Panc1 (cell line): ENCODE data around the gene MAPKAPK5. TPM values are rescaled to one million over a fixed set of nuclear protein-coding genes. Genes with fewer than 3 reads are reported as not detected.
"Not testable (repeated sequence)": the region's sequence is repeated elsewhere in the genome, so short reads cannot be mapped to it uniquely, and the experiment has no call there.

Experiments used
- ATAC-seq: fragments of 200-7000 bp; cut with Tn5 transposase; 2 replicates; pipeline ENCODE4 v1.9.1; 2020; ENCODE audit warnings: mild to moderate bottlenecking, moderate library complexity
- BruUV-seq: library from RNA; stranded (reverse); fragments of 400-500 nt; replicated peaks from 2 replicates; lab custom pipeline; 2021; lab: Mats Ljungman, UMichigan
- CTCF ChIA-PET: fragments of 300-600 bp; sonication (Branson Sonifier 250); formaldehyde crosslinking; loops from one replicate; lab custom pipeline; 2022; ENCODE audit warnings: antibody characterized with exemption; lab: Charles Lee
- POLR2A ChIA-PET: fragments of 300-600 bp; sonication (Branson Sonifier 250); formaldehyde crosslinking; loops from one replicate; lab custom pipeline; 2022; ENCODE audit warnings: antibody characterized with exemption; lab: Charles Lee
- DNase-seq: peaks from one replicate; pipeline ENCODE4 v3.0.0-alpha.2; 2010; ENCODE audit warnings: low read depth, low spot score
- H3K27ac ChIP-seq: 2 replicates; pipeline ENCODE4 v1.5.1; 2011; ENCODE audit warnings: mild to moderate bottlenecking, low read length, inconsistent platforms
- H3K27me3 ChIP-seq: fragments of 200-500 bp; sonication (Bioruptor generic); 2 replicates; pipeline ENCODE4 v1.6.0; 2014; ENCODE audit warnings: low read length, inconsistent platforms; ENCODE audit not compliant: control insufficient read depth, insufficient read depth
- H3K36me3 ChIP-seq: fragments of 200-500 bp; sonication (Bioruptor generic); 2 replicates; pipeline ENCODE4 v1.5.1; 2014; ENCODE audit warnings: inconsistent platforms, mild to moderate bottlenecking, low read length, moderate library complexity; ENCODE audit not compliant: control insufficient read depth, insufficient read depth
- H3K4me1 ChIP-seq: 2 replicates; pipeline ENCODE4 v1.5.1; 2011; ENCODE audit warnings: inconsistent platforms, mild to moderate bottlenecking, low read length, moderate library complexity; ENCODE audit not compliant: control insufficient read depth, insufficient read depth
- H3K4me3 ChIP-seq, 2 experiments: 2 replicates each; pipeline ENCODE4 v1.5.1; 2011 to 2012; ENCODE audit warnings: low read depth in 2 of 2, low read length in 2 of 2, mild to moderate bottlenecking in 2 of 2, inconsistent platforms in 1 of 2, moderate library complexity in 1 of 2
- H3K9me3 ChIP-seq: fragments of 200-500 bp; sonication (Bioruptor generic); 2 replicates; pipeline ENCODE4 v1.5.1; 2014; ENCODE audit warnings: low read depth, mild to moderate bottlenecking, inconsistent platforms, low read length, moderate library complexity; ENCODE audit not compliant: control insufficient read depth, insufficient read depth
- POLR2AphosphoS5 ChIP-seq: IDR thresholded peaks from 2 replicates; pipeline ENCODE4 v1.6.1; 2012; ENCODE audit warnings: mild to moderate bottlenecking, low read depth, low read length, moderate library complexity
- SIN3A ChIP-seq: IDR thresholded peaks from 2 replicates; pipeline ENCODE4 v1.6.1; 2012; ENCODE audit warnings: low read depth, mild to moderate bottlenecking, low read length, moderate library complexity, borderline replicate concordance; ENCODE audit not compliant: insufficient read depth
- TCF7L2 ChIP-seq: IDR thresholded peaks from 2 replicates; pipeline ENCODE4 v1.6.1; 2011; ENCODE audit warnings: mild to moderate bottlenecking, low read depth, low read length, inconsistent platforms
- in situ Hi-C: cut with HindIII; loops from 2 replicates; pipeline ENCODE4 v1.10.0; 2016; ENCODE audit warnings: low sequenced_read_pairs, low pct_unique_long_range_greater_than_20kb
- intact Hi-C: fragments of 100-400 bp; cut with micrococcal nuclease; formaldehyde crosslinking; loops from one replicate; pipeline ENCODE4 v1.10.0; 2022; ENCODE audit not compliant: unreplicated experiment
- total RNA-seq: library from RNA; stranded (reverse); gene quantifications from one replicate; pipeline ENCODE4 v1.2.1, GENCODE V29; 2021; ENCODE audit not compliant: unreplicated experiment
- TF ChIP-seq, protein P1 (sequence below): fragments of 450-650 bp; IDR thresholded peaks from 2 replicates; pipeline ENCODE4 v1.5.1; 2017; ENCODE audit warnings: mild to moderate bottlenecking
- TF ChIP-seq, protein P2 (sequence below), 2 experiments: IDR thresholded peaks; 2 replicates each; pipeline ENCODE4 v1.6.1; 2011 to 2012; ENCODE audit warnings: low read depth in 2 of 2, control low read depth in 1 of 2, low read length in 1 of 2, mild to moderate bottlenecking in 1 of 2, moderate library complexity in 1 of 2; ENCODE audit not compliant: insufficient read depth in 1 of 2

The MAPKAPK5 gene
- total RNA-seq, 1 experiment from 2014 or later: 49.7 TPM

DNA sequence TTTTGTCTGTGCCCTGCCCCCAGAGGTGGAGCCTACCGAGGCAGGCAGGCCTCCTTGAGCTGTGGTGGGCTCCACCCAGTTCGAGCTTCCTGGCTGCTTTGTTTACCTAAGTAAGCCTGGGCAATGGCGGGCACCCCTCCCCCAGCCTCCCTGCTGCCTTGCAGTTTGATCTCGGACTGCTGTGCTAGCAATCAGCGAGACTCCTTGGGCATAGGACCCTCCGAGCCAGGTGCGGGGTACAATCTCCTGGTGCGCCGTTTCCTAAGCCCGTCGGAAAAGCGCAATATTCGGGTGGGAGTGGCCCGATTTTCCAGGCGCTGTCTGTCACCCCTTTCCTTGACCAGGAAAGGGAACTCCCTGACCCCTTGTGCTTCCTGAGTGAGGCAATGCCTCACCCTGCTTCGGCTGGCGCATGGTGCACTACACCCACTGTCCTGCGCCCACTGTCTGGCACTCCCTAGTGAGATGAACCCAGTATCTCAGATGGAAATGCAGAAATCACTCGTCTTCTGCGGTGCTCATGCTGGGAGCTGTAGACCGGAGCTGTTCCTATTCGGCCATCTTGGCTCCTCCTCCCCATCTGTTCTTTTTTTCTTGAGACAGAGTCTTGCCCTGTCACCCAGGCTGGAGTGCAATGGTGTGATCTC is 7.2 kb upstream of the MAPKAPK5 start:
- CTCF ChIA-PET: interaction anchor here (1.0 kb wide), 1 partner anchor 22 kb away, joined by 4 read pairs; no protein-coding TSS in a partner anchor
- POLR2A ChIA-PET, H3K27me3 ChIP-seq, H3K27ac ChIP-seq, intact Hi-C loops, in situ Hi-C loops, H3K9me3 ChIP-seq, H3K4me1 ChIP-seq, ATAC-seq, BruUV-seq, H3K36me3 ChIP-seq, DNase-seq: not testable (repeated sequence)
- H3K4me3 ChIP-seq: peak overlapping the region in 1 of 2 experiments; percentile 34; a peak in 2 of 4 replicates

DNA sequence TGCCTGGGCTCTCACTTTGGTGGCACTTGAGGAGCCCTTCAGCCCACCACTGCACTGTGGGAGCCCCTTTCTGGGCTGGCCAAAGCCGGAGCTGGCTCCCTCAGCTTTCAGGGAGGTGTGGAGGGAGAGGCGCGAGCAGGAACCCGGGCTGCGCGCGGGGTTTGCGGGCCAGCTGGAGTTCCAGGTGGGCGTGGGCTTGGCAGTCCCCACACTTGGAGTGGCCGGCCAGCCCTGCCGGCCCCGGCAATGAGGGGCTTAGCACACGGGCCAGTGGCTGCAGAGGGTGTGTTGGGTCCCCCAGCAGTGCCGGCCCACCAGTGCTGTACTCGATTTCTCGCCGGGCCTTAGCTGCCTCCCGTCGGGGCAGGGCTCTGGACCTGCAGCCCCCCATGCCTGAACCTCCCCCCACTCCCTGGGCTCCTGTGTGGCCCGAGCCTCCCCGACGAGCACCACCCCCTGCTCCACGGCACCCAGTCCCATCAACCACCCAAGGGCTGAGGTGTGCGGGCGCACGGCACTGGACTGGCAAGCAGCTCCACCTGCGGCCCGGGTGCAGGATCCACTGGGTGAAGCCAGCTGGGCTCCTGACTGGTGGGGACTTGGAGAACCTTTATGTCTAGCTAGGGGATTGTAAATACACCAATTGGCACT is 6.4 kb upstream of the MAPKAPK5 start:
- H3K9me3 ChIP-seq, ATAC-seq, H3K27ac ChIP-seq, H3K4me3 ChIP-seq, DNase-seq, H3K36me3 ChIP-seq, BruUV-seq, H3K27me3 ChIP-seq, H3K4me1 ChIP-seq, intact Hi-C loops, in situ Hi-C loops, POLR2A ChIA-PET: not testable (repeated sequence)
- CTCF ChIA-PET: interaction anchor here (1.0 kb wide), 1 partner anchor 23 kb away, joined by 4 read pairs; no protein-coding TSS in a partner anchor

DNA sequence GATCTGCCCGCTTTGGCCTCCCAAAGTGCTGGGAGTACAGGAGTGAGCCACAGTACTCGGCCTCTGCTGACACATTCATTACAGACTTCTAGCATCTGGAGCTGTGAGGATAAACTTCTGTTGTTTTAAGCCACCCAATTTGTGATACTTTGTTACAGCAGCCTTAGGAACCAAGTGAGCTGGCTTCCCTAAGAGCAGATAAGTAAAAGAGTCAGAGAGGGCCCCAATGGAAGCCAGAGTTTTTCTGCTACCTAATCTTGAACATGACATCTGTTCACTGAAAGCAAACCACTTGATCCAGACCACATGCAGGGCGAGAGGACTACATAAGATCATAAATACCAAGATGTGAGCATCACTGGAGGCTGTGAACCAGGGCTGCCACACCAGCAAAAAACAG is 3.7 kb upstream of the MAPKAPK5 start:
- ATAC-seq: no peak

More for the DNA sequence above, 3.7 kb upstream of the MAPKAPK5 start:
- peaks cover 7% of the 10 kb centered on the region; the same call in 1 of the 2 replicates for H3K4me1 ChIP-seq
- intact Hi-C loops: no loop called here
- BruUV-seq: no TSS peak
- ChIA-PET CTCF (no interaction called here), POLR2A (no interaction called here)
- no peaks in the 10 kb centered on the region for H3K9me3 ChIP-seq
- H3K36me3 ChIP-seq: peaks cover 3% of the 10 kb centered on the region; the same call in 1 of the 2 replicates
- in situ Hi-C loops: no loop called here
- no peak for DNase-seq
- TF ChIP-seq POLR2AphosphoS5 (no peak), TCF7L2 (no peak), SIN3A (no peak)
- TF ChIP-seq, protein P1, sequence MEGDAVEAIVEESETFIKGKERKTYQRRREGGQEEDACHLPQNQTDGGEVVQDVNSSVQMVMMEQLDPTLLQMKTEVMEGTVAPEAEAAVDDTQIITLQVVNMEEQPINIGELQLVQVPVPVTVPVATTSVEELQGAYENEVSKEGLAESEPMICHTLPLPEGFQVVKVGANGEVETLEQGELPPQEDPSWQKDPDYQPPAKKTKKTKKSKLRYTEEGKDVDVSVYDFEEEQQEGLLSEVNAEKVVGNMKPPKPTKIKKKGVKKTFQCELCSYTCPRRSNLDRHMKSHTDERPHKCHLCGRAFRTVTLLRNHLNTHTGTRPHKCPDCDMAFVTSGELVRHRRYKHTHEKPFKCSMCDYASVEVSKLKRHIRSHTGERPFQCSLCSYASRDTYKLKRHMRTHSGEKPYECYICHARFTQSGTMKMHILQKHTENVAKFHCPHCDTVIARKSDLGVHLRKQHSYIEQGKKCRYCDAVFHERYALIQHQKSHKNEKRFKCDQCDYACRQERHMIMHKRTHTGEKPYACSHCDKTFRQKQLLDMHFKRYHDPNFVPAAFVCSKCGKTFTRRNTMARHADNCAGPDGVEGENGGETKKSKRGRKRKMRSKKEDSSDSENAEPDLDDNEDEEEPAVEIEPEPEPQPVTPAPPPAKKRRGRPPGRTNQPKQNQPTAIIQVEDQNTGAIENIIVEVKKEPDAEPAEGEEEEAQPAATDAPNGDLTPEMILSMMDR: no peak
- TF ChIP-seq, protein P2, sequence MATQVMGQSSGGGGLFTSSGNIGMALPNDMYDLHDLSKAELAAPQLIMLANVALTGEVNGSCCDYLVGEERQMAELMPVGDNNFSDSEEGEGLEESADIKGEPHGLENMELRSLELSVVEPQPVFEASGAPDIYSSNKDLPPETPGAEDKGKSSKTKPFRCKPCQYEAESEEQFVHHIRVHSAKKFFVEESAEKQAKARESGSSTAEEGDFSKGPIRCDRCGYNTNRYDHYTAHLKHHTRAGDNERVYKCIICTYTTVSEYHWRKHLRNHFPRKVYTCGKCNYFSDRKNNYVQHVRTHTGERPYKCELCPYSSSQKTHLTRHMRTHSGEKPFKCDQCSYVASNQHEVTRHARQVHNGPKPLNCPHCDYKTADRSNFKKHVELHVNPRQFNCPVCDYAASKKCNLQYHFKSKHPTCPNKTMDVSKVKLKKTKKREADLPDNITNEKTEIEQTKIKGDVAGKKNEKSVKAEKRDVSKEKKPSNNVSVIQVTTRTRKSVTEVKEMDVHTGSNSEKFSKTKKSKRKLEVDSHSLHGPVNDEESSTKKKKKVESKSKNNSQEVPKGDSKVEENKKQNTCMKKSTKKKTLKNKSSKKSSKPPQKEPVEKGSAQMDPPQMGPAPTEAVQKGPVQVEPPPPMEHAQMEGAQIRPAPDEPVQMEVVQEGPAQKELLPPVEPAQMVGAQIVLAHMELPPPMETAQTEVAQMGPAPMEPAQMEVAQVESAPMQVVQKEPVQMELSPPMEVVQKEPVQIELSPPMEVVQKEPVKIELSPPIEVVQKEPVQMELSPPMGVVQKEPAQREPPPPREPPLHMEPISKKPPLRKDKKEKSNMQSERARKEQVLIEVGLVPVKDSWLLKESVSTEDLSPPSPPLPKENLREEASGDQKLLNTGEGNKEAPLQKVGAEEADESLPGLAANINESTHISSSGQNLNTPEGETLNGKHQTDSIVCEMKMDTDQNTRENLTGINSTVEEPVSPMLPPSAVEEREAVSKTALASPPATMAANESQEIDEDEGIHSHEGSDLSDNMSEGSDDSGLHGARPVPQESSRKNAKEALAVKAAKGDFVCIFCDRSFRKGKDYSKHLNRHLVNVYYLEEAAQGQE (IDR thresholded peaks at IDR 0.05; ENCODE audit: insufficient read depth in 1 of 2, low read depth in 2 of 2, low read length in 1 of 2): no peak
- no peak overlapping the region for H3K27ac ChIP-seq
- no peak overlapping the region for H3K4me3 ChIP-seq
- H3K27me3 ChIP-seq: no peaks in the 10 kb centered on the region
